Activated CD4-positive, alpha-beta T cell treated with anti-CD3 and anti-CD28 coated beads, Interleukin-10, Interleukin-2, amounts not matched to agents 100 ng/mL and 50 ng/mL, durations not matched to agents 16 hours and 8 hours (primary cell): ENCODE results near the gene IL10RB.

ENCODE experiments used
- DNase-seq: peaks from one replicate; pipeline ENCODE4 v3.0.0-alpha.2; 2020

Gene IL10RB

DNA sequence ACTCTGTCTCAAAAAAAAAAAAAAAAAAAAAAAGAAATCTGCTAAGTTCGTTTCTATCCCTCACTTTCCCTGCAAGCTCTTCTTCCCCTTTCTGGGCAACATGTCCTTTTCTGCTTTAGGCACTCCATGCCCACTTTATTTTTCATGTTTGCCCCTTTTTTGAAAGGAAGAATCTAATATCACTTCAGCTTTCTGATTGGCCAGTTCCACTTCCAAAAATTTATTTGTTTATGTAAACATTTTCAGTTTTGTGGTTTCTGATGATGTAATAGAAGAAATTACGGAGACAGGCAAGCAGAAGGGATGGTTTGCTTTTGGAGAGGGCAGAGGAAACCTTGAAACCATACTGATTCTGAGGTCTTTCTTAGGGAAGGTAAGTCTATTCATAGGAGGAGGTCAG lies 73.8 kb downstream of the IL10RB start:
- DNase-seq: no peak

DNA sequence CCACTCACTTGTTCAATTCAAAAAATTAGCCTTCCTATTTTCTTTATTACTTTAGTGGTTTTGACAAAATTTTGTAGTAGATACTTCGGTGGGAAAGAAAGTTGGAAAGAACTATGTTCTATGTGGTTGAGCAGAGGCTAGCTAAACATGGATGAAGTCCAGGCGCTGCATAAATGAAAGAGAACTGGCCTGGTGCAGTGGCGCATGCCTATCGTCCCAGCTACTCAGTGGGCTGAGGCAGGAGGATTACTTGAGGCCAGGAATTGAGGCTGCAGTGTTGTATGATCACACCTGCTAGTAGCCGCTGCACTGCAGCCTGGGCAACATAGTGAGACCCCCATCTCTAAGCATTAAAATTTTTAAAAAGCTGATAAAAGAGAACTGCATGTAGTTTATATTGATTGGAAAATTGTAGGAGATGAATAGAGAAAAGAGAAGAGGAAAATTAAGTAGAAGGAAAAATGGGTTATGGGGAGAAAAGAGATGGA lies 79.6 kb downstream of the IL10RB start:
- no peak for DNase-seq
